Endodermal cell (in vitro differentiated cells): ENCODE measurements around the gene TMEM143. TPM values are rescaled to one million over a fixed set of nuclear protein-coding genes. Genes with fewer than 3 reads are reported as not detected.

ENCODE experiments used
- DNase-seq: peaks from one replicate; pipeline ENCODE4 v3.0.0-alpha.2; 2017
- H3K27ac ChIP-seq: 2 replicates; pipeline ENCODE4 v1.5.1; 2013; ENCODE audit warnings: mild to moderate bottlenecking, low read depth, low read length, moderate library complexity
- H3K27me3 ChIP-seq: 2 replicates; pipeline ENCODE4 v1.6.1; 2013; ENCODE audit warnings: mild to moderate bottlenecking, low read length, moderate library complexity; ENCODE audit not compliant: insufficient read depth, control insufficient read depth, poor library complexity, severe bottlenecking
- H3K36me3 ChIP-seq: 2 replicates; pipeline ENCODE4 v1.7.0; 2013; ENCODE audit warnings: mild to moderate bottlenecking, low read length, moderate library complexity; ENCODE audit not compliant: control insufficient read depth, insufficient read depth
- H3K4me1 ChIP-seq: one replicate; pipeline ENCODE4 v1.7.0; 2013; ENCODE audit warnings: low read length; ENCODE audit not compliant: control insufficient read depth, insufficient read depth
- H3K4me3 ChIP-seq: 2 replicates; pipeline ENCODE4 v1.5.1; 2013; ENCODE audit warnings: mild to moderate bottlenecking, low read length, moderate library complexity
- H3K9ac ChIP-seq: 2 replicates; pipeline ENCODE4 v1.6.1; 2013; ENCODE audit warnings: mild to moderate bottlenecking, low read length, moderate library complexity; ENCODE audit not compliant: poor library complexity, severe bottlenecking; ENCODE audit errors: extremely low read depth
- H3K9me3 ChIP-seq: 2 replicates; pipeline ENCODE4 v1.6.1; 2013; ENCODE audit warnings: mild to moderate bottlenecking, low read length, moderate library complexity; ENCODE audit not compliant: control insufficient read depth
- H3K27ac Mint-ChIP-seq: 2 replicates; pipeline ENCODE4 v1.8.0; 2020; ENCODE audit warnings: mixed read lengths
- H3K27me3 Mint-ChIP-seq: 2 replicates; pipeline ENCODE4 v1.8.0; 2021; ENCODE audit warnings: mild to moderate bottlenecking, mixed read lengths; ENCODE audit not compliant: insufficient read depth
- H3K36me3 Mint-ChIP-seq: 2 replicates; pipeline ENCODE4 v1.8.0; 2020; ENCODE audit warnings: low read depth, mixed read lengths
- H3K4me1 Mint-ChIP-seq: 2 replicates; pipeline ENCODE4 v1.8.0; 2020; ENCODE audit warnings: mixed read lengths
- H3K4me3 Mint-ChIP-seq: 2 replicates; pipeline ENCODE4 v1.8.0; 2020; ENCODE audit warnings: mild to moderate bottlenecking, moderate library complexity, mixed read lengths
- H3K9me3 Mint-ChIP-seq: 2 replicates; pipeline ENCODE4 v1.8.0; 2020; ENCODE audit warnings: mild to moderate bottlenecking, mixed read lengths
- WGBS, 2 experiments: methylation state at CpG; one replicate each; pipeline versions ENCODE4 v1.1.5 to v1.1.7; 2013; ENCODE audit warnings: missing lambda C conversion rate in 2 of 2, mixed read lengths in 1 of 2; ENCODE audit not compliant: insufficient coverage in 1 of 2, insufficient read length in 1 of 2; 5-methylcytosine and 5-hydroxymethylcytosine counted together
- total RNA-seq, 2 donors: library from RNA; stranded (reverse); fragmentation: NEBNext Ultra II Directional in 1 of 2; extraction: Animal tissue kit (Norgen Biotek cat#: 25700) in 1 of 2; gene quantifications; 2 replicates in 1 of 2; 3 replicates in 1 of 2; pipeline ENCODE4 v1.2.1, GENCODE V29; 2021
- TF ChIP-seq, protein P1 (sequence below): fragments of 200-600 bp; sonication (generic); conservative IDR thresholded peaks from 2 replicates; pipeline ENCODE4 v1.5.0; 2021; ENCODE audit warnings: antibody characterized with exemption, mild to moderate bottlenecking

Gene TMEM143
- total RNA-seq, 2 donors from 2014 or later, result 13.9 to 19.1 TPM

DNA sequence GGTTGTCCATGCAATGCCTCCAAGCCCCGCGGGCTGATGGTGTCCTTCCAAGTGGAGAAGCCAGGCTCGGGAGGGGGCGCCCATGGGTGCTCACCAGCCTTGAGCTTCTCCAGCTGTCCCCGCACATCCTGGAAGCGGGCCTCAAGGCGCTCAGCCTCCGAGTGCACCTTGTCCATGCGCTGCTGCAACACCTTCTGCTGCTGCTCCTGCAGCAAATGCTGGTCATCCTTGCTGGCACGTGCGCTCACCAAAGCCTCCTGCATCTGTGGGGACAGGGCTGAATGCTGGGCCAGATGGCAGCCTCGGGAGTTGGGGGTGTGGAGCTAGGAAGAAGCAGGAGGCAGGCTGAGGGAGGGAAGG, 61.2 kb downstream of the TMEM143 start:
- Mint-ChIP-seq H3K4me1 (peaks cover 7% of the 10 kb centered on the region), H3K36me3 (no peaks in the 10 kb centered on the region), H3K27ac (no peak overlapping the region), H3K9me3 (peaks cover 1% of the 10 kb centered on the region), H3K27me3 (peaks cover 48% of the 10 kb centered on the region), H3K4me3 (no peak overlapping the region)
- H3K9ac ChIP-seq, result no peak overlapping the region
- TF ChIP-seq, protein P1, sequence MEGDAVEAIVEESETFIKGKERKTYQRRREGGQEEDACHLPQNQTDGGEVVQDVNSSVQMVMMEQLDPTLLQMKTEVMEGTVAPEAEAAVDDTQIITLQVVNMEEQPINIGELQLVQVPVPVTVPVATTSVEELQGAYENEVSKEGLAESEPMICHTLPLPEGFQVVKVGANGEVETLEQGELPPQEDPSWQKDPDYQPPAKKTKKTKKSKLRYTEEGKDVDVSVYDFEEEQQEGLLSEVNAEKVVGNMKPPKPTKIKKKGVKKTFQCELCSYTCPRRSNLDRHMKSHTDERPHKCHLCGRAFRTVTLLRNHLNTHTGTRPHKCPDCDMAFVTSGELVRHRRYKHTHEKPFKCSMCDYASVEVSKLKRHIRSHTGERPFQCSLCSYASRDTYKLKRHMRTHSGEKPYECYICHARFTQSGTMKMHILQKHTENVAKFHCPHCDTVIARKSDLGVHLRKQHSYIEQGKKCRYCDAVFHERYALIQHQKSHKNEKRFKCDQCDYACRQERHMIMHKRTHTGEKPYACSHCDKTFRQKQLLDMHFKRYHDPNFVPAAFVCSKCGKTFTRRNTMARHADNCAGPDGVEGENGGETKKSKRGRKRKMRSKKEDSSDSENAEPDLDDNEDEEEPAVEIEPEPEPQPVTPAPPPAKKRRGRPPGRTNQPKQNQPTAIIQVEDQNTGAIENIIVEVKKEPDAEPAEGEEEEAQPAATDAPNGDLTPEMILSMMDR, result no peak
- no peak overlapping the region for H3K4me3 ChIP-seq
- H3K4me1 ChIP-seq, result peaks cover 4% of the 10 kb centered on the region
- no peak overlapping the region for H3K27ac ChIP-seq
- H3K36me3 ChIP-seq, result no peaks in the 10 kb centered on the region
- WGBS, 2 experiments, result 92 to 96% methylated on average over 11 to 12 of the region's 12 CpGs
- H3K9me3 ChIP-seq, result peaks cover 10% of the 10 kb centered on the region
- DNase-seq, result no peak
- H3K27me3 ChIP-seq, result peaks cover 36% of the 10 kb centered on the region

DNA sequence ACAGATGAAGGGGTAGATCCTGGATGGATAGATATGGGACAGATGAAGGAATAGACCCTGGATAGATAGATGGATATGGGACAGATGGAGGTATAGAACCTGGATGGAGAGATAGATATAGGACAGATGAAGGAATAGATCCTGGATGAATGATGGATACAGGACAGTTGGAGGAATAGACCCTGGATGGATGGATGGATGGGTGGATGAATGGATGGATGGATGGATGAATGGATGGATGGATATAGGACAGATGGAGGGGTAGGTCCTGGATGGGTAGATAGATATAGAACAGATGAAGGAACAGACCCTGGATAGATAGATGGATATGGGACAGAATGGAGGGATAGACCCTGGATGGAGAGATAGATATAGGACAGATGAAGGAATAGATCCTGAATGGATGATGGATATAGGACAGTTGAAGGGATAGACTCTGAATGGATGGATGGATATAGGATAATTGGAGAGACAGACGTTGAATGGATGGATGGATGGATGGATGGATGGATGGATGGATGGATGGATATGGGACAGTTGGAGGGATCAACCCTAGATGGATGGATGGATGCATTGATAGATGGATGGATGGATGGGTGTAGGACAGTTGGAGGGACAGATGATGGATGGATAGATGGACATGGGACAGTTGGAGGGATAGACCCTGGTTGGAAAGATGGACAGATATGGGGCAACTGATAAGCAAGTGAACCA, 61.7 kb downstream of the TMEM143 start:
- H3K36me3 ChIP-seq, result no peaks in the 10 kb centered on the region
- peaks cover 10% of the 10 kb centered on the region for H3K9me3 ChIP-seq
- Mint-ChIP-seq H3K27me3 (peaks cover 49% of the 10 kb centered on the region), H3K9me3 (peaks cover 1% of the 10 kb centered on the region), H3K4me3 (no peak overlapping the region), H3K36me3 (no peaks in the 10 kb centered on the region), H3K27ac (no peak overlapping the region), H3K4me1 (peaks cover 7% of the 10 kb centered on the region)
- 84 to 100% methylated on average over 1 of the region's 1 CpG for WGBS, 2 experiments
- no peak overlapping the region for H3K4me3 ChIP-seq
- DNase-seq, result no peak
- H3K4me1 ChIP-seq, result peaks cover 4% of the 10 kb centered on the region
- H3K27me3 ChIP-seq, result peaks cover 36% of the 10 kb centered on the region
- TF ChIP-seq, protein P1, result no peak
- H3K27ac ChIP-seq, result no peak overlapping the region
- H3K9ac ChIP-seq, result no peak overlapping the region

DNA sequence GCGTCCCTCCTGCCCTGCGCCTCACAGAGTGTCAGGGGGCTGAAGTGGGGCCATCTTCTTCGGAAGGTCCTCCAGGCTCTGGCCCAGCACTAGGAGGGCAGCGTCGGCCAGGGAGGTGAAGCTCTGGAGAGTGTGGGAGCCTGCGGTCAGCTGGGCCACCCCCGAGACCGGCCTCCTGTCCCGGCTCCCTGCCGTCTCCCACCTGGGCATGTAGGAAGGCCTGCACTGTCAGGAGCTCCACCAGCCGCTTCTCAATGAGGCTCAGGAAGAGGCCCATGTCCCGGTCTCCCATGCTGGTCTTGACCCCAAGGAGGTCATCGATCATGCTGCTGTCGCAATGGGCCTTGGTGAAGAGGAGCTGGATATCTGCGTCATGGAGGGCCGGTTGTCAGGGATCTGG, 65.8 kb downstream of the TMEM143 start:
- Mint-ChIP-seq H3K4me1 (peaks cover 4% of the 10 kb centered on the region), H3K36me3 (no peaks in the 10 kb centered on the region), H3K4me3 (no peak overlapping the region), H3K9me3 (no peaks in the 10 kb centered on the region), H3K27ac (no peak overlapping the region), H3K27me3 (peaks cover 38% of the 10 kb centered on the region)
- peaks cover 12% of the 10 kb centered on the region for H3K27me3 ChIP-seq
- H3K4me3 ChIP-seq, result no peak overlapping the region
- H3K27ac ChIP-seq, result no peak overlapping the region
- no peaks in the 10 kb centered on the region for H3K4me1 ChIP-seq
- DNase-seq, result no peak
- WGBS, 2 experiments, result 93 to 95% methylated on average over 12 to 16 of the region's 16 CpGs
- no peaks in the 10 kb centered on the region for H3K36me3 ChIP-seq
- TF ChIP-seq, protein P1, result no peak
- H3K9me3 ChIP-seq, result no peaks in the 10 kb centered on the region
- H3K9ac ChIP-seq, result no peak overlapping the region
